GM12892 (cell line): ENCODE measurements around the gene TREX2.

ENCODE experiments used
- POLR2A ChIP-seq: IDR thresholded peaks from 2 replicates; pipeline ENCODE4 v1.6.1; 2011; ENCODE audit warnings: low read depth, low read length, control low read depth
- POLR2AphosphoS5 ChIP-seq: IDR thresholded peaks from 2 replicates; pipeline ENCODE4 v1.6.1; 2011; ENCODE audit warnings: low read depth, low read length, control low read depth
- TAF1 ChIP-seq: IDR thresholded peaks from 2 replicates; pipeline ENCODE4 v1.6.1; 2011; ENCODE audit warnings: low read depth, mild to moderate bottlenecking, control low read depth, low read length, borderline replicate concordance

- TF ChIP-seq POLR2A: no peak
- TF ChIP-seq POLR2AphosphoS5: no peak
- TF ChIP-seq TAF1: no peak
These were observed 9.2 kb upstream of the TREX2 start for GRCh38 chrX:153454901-153455550.
